Measurements from ENCODE around the gene PTBP2. TPM values are rescaled to one million over a fixed set of nuclear protein-coding genes. Genes with fewer than 3 reads are reported as not detected.

Gene PTBP2
- total and polyA plus RNA-seq, 10 of the 15 experiments (the other 5 are each of a cell fraction or from before 2014, with no cell fraction given): 5.8 to 17.5 (median 11.1) TPM

DNA sequence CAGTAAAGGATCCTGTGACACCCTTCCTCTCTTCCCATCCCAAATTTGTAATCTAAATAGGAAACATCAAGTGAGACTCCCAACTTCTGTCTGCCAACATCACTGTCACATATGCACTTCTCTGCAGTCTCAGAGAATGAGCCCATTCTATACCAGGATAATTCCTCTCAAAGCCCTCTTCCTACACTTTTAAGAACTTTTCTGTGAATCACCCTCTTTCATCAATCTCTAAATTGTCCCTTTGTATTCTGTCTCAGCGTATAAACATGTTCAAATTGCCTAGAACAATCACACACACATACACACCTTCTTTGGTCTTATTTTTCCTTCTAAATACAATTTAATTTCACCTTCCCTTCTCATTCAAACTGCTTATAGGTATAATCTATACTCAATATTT is 111.8 kb downstream of the PTBP2 start (continued):
- TF ChIP-seq EGR1 (IDR thresholded peaks at IDR 0.05; ENCODE audit: borderline replicate concordance in 1 of 2, low read depth in 2 of 2, low read length in 2 of 2): no peak
- no peak for TF ChIP-seq ZNF24 (IDR thresholded peaks at IDR 0.05)
- TF ChIP-seq, protein P1, sequence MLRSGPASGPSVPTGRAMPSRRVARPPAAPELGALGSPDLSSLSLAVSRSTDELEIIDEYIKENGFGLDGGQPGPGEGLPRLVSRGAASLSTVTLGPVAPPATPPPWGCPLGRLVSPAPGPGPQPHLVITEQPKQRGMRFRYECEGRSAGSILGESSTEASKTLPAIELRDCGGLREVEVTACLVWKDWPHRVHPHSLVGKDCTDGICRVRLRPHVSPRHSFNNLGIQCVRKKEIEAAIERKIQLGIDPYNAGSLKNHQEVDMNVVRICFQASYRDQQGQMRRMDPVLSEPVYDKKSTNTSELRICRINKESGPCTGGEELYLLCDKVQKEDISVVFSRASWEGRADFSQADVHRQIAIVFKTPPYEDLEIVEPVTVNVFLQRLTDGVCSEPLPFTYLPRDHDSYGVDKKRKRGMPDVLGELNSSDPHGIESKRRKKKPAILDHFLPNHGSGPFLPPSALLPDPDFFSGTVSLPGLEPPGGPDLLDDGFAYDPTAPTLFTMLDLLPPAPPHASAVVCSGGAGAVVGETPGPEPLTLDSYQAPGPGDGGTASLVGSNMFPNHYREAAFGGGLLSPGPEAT (IDR thresholded peaks at IDR 0.05; ENCODE audit: low read depth): no peak
- no peak for TF ChIP-seq ZNF384 (IDR thresholded peaks at IDR 0.05; ENCODE audit: borderline replicate concordance, low read depth, low read length)
- TF ChIP-seq RFX5 (IDR thresholded peaks at IDR 0.05; ENCODE audit: low read depth, low read length): no peak
- TF ChIP-seq CHD4 (IDR thresholded peaks at IDR 0.05): no peak
- TF ChIP-seq RAD21 (IDR thresholded peaks at IDR 0.05; ENCODE audit: insufficient read depth, low read depth, low read length): no peak
- no peak for TF ChIP-seq NFIC (IDR thresholded peaks at IDR 0.05; ENCODE audit: low read depth, low read length)
- TF ChIP-seq IKZF2 (IDR thresholded peaks at IDR 0.05): no peak
- no peak for TF ChIP-seq BCL11A (IDR thresholded peaks at IDR 0.05; ENCODE audit: low read depth, low read length)
- TF ChIP-seq SIX5 (IDR thresholded peaks at IDR 0.05; ENCODE audit: low read depth, low read length, severe bottlenecking): no peak

DNA sequence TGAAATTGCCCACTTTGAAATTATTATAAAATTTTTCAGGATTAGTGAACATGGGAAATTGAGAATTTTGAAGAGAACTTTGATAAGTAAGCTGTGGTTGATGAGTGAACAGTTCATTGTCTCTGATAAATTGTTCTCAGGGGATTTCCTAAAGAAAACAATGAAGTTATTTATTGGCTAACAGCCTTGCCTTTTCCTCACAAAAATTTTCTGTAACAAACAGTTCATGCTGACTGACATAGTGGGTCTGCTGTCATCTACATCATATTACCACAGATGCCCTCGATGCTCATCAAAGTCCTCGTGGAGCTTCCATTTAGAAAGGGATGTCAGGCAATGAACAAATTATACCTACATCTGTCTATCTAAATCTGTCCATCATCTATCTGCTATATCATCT is 113.4 kb downstream of the PTBP2 start:
- Histone ChIP-seq H3K4me1 (ENCODE audit: control insufficient read depth, insufficient read depth, low read length) (no peaks in the 10 kb centered on the region), H3K36me3 (ENCODE audit: control insufficient read depth in 2 of 2, insufficient read depth in 2 of 2, low read length in 1 of 2) (no peaks in the 10 kb centered on the region), H2AFZ (ENCODE audit: control insufficient read depth, low read depth, low read length) (no peak overlapping the region), H3K27ac (ENCODE audit: control insufficient read depth, insufficient read depth) (no peak overlapping the region), H3K4me2 (ENCODE audit: control insufficient read depth, insufficient read depth) (no peak overlapping the region), H4K20me1 (ENCODE audit: control insufficient read depth, insufficient read depth) (no peaks in the 10 kb centered on the region), H3K9ac (ENCODE audit: control insufficient read depth, insufficient read depth, low read length) (no peak overlapping the region), H3K9me3 (replicated peaks; ENCODE audit: control insufficient read depth, insufficient read depth, low read length) (no peaks in the 10 kb centered on the region), H3K79me2 (ENCODE audit: control insufficient read depth, insufficient read depth, low read length) (no peaks in the 10 kb centered on the region), H3K27me3 (replicated peaks in 1 of 2; ENCODE audit: control insufficient read depth in 2 of 2, insufficient read depth in 2 of 2, low read length in 1 of 2) (no peaks in the 10 kb centered on the region), H3K4me3 (no peak overlapping the region)
- SMC1A ChIA-PET (ENCODE audit: uncharacterized antibody, unreplicated experiment): interaction anchor here (0.7 kb wide), 1 partner anchor 1898 kb away, joined by 3 read pairs; no protein-coding TSS in a partner anchor
- intact Hi-C loops (cut with micrococcal nuclease; ENCODE audit: unreplicated experiment): no loop called here
- RAD21 ChIA-PET (ENCODE audit: unreplicated experiment): interaction anchor here (0.8 kb wide), 1 partner anchor 8 kb away, joined by 3 read pairs; no protein-coding TSS in a partner anchor
- 89% methylated on average over 2 of the region's 2 CpGs for WGBS (ENCODE audit: insufficient coverage, insufficient replicate concordance, low lambda C conversion rate, missing lambda C conversion rate)
- no peak for TF ChIP-seq YY1 (IDR thresholded peaks at IDR 0.05; ENCODE audit: low read depth, low read length)
- TF ChIP-seq STAT3 (IDR thresholded peaks at IDR 0.05; ENCODE audit: low read depth, low read length): no peak
- no peak for TF ChIP-seq ESRRA (IDR thresholded peaks at IDR 0.05; ENCODE audit: low read length)
- no peak for TF ChIP-seq JUND (IDR thresholded peaks at IDR 0.05; ENCODE audit: low read depth, low read length)
- no peak for TF ChIP-seq TARDBP (IDR thresholded peaks at IDR 0.05; ENCODE audit: borderline replicate concordance)
- no peak for TF ChIP-seq ZNF384 (IDR thresholded peaks at IDR 0.05; ENCODE audit: borderline replicate concordance, low read depth, low read length)
- no peak for TF ChIP-seq PML (IDR thresholded peaks at IDR 0.05; ENCODE audit: low read length)
- no peak for TF ChIP-seq CBX5 (IDR thresholded peaks at IDR 0.05; ENCODE audit: low read depth)
- TF ChIP-seq TBL1XR1 (IDR thresholded peaks at IDR 0.05; ENCODE audit: low read depth, low read length): no peak
- no peak for TF ChIP-seq BCL11A (IDR thresholded peaks at IDR 0.05; ENCODE audit: low read depth, low read length)
- no peak for TF ChIP-seq NR2F1 (conservative IDR thresholded peaks at IDR 0.05)
- TF ChIP-seq ASH2L (IDR thresholded peaks at IDR 0.05; ENCODE audit: borderline replicate concordance, low read depth): no peak
- TF ChIP-seq HDAC6 (IDR thresholded peaks at IDR 0.05; ENCODE audit: unreplicated experiment): no peak
- TF ChIP-seq BRCA1 (IDR thresholded peaks at IDR 0.05; ENCODE audit: low read depth, low read length): no peak
- POLR2A ChIA-PET: no interaction called here
- in situ Hi-C loops (cut with MboI): no loop called here
- ATAC-seq (no peak), FAIRE-seq (no peak), DNase-seq (ENCODE audit: low read depth, low spot score) (no peak)
- BruUV-seq (replicated peaks): no TSS peak
- CTCF ChIA-PET: interaction anchor here (0.7 to 2.4 kb wide), 3 partner anchors 39 to 622 kb away, joined by 3 to 7 read pairs (median 4); no protein-coding TSS in a partner anchor
